GM06990 (cell line): ENCODE data around the gene MLLT3.

Experiments used
- DNase-seq: peaks from one replicate; pipeline ENCODE4 v3.0.0-alpha.2; 2011; ENCODE audit not compliant: insufficient read length; ENCODE audit errors: extremely low read depth
- H3K27me3 ChIP-seq: replicated peaks from 2 replicates; pipeline ENCODE4 v1.6.0; 2011; ENCODE audit warnings: low read length; ENCODE audit not compliant: control insufficient read depth, insufficient read depth
- H3K36me3 ChIP-seq: 2 replicates; pipeline ENCODE4 v1.5.1; 2011; ENCODE audit warnings: low read length; ENCODE audit not compliant: control insufficient read depth, insufficient read depth
- H3K4me3 ChIP-seq: replicated peaks from 2 replicates; pipeline ENCODE4 v1.5.1; 2011; ENCODE audit warnings: low read depth, mild to moderate bottlenecking, control low read depth, low read length
- CTCF ChIP-seq: IDR thresholded peaks from 2 replicates; pipeline ENCODE4 v1.5.1; 2011; ENCODE audit warnings: low read length, control low read depth, mild to moderate bottlenecking, inconsistent platforms; ENCODE audit not compliant: insufficient read depth, poor library complexity, severe bottlenecking

Gene MLLT3

GRCh38 chr9:20321423-20322082 lies 300.7 kb downstream of the MLLT3 start:
- no peak for DNase-seq
- Histone ChIP-seq H3K4me3 (no peak overlapping the region), H3K27me3 (no peaks in the 10 kb centered on the region), H3K36me3 (no peaks in the 10 kb centered on the region)
- TF ChIP-seq CTCF, result no peak

- DNase-seq, result no peak
- no peaks in the 10 kb centered on the region for H3K36me3 ChIP-seq
- no peak overlapping the region for H3K4me3 ChIP-seq
- H3K27me3 ChIP-seq, result no peaks in the 10 kb centered on the region
- no peak for TF ChIP-seq CTCF
Observed at GRCh38 chr9:20320921-20321320, 301.4 kb downstream of the MLLT3 start.

- Histone ChIP-seq H3K4me3 (no peak overlapping the region), H3K27me3 (no peaks in the 10 kb centered on the region), H3K36me3 (no peaks in the 10 kb centered on the region)
- DNase-seq, result no peak
- no peak for TF ChIP-seq CTCF
Observed at GRCh38 chr9:20319641-20320337, 302.5 kb downstream of the MLLT3 start.

GRCh38 chr9:20319241-20319640 lies 303.1 kb downstream of the MLLT3 start:
- no peak overlapping the region for H3K4me3 ChIP-seq
- no peaks in the 10 kb centered on the region for H3K27me3 ChIP-seq
- TF ChIP-seq CTCF, result no peak
- no peaks in the 10 kb centered on the region for H3K36me3 ChIP-seq
- no peak for DNase-seq

- TF ChIP-seq CTCF, result no peak
- Histone ChIP-seq H3K36me3 (no peaks in the 10 kb centered on the region), H3K4me3 (no peak overlapping the region), H3K27me3 (no peaks in the 10 kb centered on the region)
- no peak for DNase-seq
Observed at GRCh38 chr9:20317701-20318100, 304.6 kb downstream of the MLLT3 start.
